Colonic mucosa (tissue), 4 donors: ENCODE results near the gene CMC2. TPM values are rescaled to one million over a fixed set of nuclear protein-coding genes. Genes with fewer than 3 reads are reported as not detected.

Source experiments
- DNase-seq: peaks from one replicate; pipeline ENCODE4 v3.0.0-alpha.2; 2020
- H3K27ac ChIP-seq: fragments of 200-600 bp; one replicate; pipeline ENCODE4 v1.8.0; 2021
- H3K27me3 ChIP-seq: fragments of 200-600 bp; one replicate; pipeline ENCODE4 v1.8.0; 2021
- H3K36me3 ChIP-seq: fragments of 200-600 bp; one replicate; pipeline ENCODE4 v1.8.0; 2021
- H3K4me1 ChIP-seq: fragments of 200-600 bp; one replicate; pipeline ENCODE4 v1.8.0; 2021; ENCODE audit warnings: mild to moderate bottlenecking
- H3K4me3 ChIP-seq: fragments of 200-600 bp; one replicate; pipeline ENCODE4 v1.8.0; 2021
- H3K9ac ChIP-seq, 2 donors: one replicate each; pipeline ENCODE4 v1.7.0; 2013; ENCODE audit warnings: control low read depth in 2 of 2, low read depth in 2 of 2, low read length in 2 of 2
- H3K9me3 ChIP-seq: fragments of 200-600 bp; one replicate; pipeline ENCODE4 v1.8.0; 2021
- intact Hi-C: fragments of 100-400 bp; cut with DNase I; formaldehyde crosslinking; loops from one replicate; pipeline ENCODE4 v1.14.1; 2022
- total RNA-seq, 2 donors: library from RNA; stranded (reverse); fragmentation: NEBNext Ultra II Directional in 1 of 2; extraction: Animal tissue kit (Norgen Biotek cat#: 25700) in 1 of 2; gene quantifications; one replicate each; pipeline ENCODE4 v1.2.1, GENCODE V29; 2021
- TF ChIP-seq, protein P1 (sequence below): fragments of 200-600 bp; IDR thresholded peaks from one replicate; pipeline ENCODE4 v1.8.0; 2022; ENCODE audit warnings: antibody characterized with exemption, mild to moderate bottlenecking
- donor health status: healthy.
- donor health status: DM: no; HTN: no; CAD: no.
- donor health status: DM: no; HTN: no; CAD: no.

The CMC2 gene
- total RNA-seq, 2 donors from 2014 or later, result 59.4 to 81.6 TPM

DNA sequence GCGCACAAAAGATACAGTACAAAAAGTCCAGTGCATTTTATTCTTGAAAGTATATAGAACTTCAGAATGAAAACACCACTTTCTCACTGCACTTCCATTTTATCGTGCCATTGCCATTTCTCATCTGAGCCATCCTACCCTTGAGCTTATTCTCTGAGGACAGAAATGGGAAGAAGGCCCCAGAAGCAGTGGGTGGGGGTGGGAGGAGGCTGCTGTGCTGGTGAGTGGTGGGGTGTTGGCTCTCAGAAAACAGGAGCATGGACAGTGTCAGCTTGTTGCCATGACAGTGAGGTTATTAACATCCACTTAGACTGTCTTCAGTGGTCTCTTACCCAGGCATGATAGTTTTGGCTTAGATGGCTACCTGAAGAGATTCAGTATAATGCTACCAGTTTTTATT lies 33.4 kb upstream of the CMC2 start:
- DNase-seq, result no peak
- Histone ChIP-seq H3K36me3 (peaks cover 7% of the 10 kb centered on the region), H3K27ac (no peak overlapping the region), H3K27me3 (no peaks in the 10 kb centered on the region), H3K4me1 (no peaks in the 10 kb centered on the region), H3K9ac (no peak overlapping the region), H3K4me3 (no peak overlapping the region), H3K9me3 (no peaks in the 10 kb centered on the region)
- intact Hi-C loops, result no loop called here
- TF ChIP-seq, protein P1, sequence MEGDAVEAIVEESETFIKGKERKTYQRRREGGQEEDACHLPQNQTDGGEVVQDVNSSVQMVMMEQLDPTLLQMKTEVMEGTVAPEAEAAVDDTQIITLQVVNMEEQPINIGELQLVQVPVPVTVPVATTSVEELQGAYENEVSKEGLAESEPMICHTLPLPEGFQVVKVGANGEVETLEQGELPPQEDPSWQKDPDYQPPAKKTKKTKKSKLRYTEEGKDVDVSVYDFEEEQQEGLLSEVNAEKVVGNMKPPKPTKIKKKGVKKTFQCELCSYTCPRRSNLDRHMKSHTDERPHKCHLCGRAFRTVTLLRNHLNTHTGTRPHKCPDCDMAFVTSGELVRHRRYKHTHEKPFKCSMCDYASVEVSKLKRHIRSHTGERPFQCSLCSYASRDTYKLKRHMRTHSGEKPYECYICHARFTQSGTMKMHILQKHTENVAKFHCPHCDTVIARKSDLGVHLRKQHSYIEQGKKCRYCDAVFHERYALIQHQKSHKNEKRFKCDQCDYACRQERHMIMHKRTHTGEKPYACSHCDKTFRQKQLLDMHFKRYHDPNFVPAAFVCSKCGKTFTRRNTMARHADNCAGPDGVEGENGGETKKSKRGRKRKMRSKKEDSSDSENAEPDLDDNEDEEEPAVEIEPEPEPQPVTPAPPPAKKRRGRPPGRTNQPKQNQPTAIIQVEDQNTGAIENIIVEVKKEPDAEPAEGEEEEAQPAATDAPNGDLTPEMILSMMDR, result no peak

DNA sequence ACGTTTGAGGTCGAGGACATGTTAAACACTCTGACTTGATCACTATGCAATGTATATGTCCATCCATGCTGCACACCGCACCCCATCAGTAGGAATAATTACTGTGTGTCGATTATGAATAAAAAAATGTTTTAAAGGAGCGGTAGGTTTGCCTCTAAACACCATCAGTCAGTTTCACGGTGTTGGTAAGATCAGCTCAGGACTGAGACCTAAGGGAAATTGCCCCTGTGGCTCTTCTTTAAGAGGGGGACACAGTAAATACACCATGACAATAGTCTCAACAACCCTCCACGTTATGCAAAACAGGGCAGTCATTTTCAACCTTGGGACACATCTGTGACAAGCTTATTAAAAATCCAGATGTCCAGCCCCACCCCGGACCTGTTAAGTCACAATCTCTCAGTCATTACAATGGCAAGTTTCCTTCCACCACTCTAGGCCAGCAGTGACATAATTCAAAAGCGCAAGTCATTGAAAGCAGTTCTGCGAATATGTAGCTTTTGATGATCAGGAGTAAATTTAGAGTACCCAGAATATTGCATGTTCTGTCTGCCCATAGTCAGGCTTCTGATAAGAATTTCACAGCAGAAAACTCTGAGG lies 30.2 kb upstream of the CMC2 start:
- peak; percentile 19 for DNase-seq

DNA sequence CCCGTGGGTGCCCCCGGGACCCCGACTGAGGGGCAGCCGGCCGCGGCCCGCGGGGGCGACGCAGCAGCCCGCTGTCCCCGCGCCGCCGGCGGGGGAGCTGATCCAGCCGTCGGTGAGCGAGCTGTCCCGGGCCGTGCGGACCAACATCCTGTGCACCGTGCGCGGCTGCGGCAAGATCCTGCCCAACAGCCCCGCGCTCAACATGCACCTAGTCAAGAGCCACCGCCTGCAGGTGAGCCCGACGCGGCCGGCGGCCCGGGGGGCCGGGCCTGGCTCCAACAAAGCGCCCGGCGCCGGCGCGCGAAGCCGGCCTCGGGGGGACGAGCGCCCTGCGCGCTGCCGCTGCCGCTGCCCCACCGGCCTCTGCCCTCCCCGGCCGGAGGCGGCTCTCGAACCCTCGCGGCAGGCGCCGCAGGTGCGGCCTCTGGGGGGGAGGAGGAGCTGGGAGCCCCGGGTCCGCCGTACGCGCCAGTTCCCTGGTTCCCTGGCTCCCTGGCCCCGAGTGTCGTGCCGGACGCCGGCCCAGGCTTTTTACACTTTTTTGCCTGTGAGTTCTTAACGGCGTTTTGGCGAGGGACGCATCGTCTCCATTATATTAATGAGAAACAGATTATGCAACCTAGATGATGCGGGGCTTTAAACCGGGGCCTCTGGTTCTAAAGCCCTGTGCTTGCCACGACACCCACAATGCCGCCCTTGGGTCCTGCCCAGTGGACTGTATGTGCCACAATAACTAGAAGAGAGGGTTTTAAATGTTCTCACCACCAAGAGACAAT lies 29.5 kb upstream of the CMC2 start:
- Histone ChIP-seq H3K4me1 (no peaks in the 10 kb centered on the region), H3K9ac (peak overlapping the region; percentile 82 to 90), H3K27me3 (no peaks in the 10 kb centered on the region), H3K9me3 (no peaks in the 10 kb centered on the region), H3K27ac (no peak overlapping the region), H3K4me3 (peak overlapping the region; percentile 73), H3K36me3 (no peaks in the 10 kb centered on the region)
- peak; percentile 27 for DNase-seq
- intact Hi-C loops, result loop anchor here (10.0 kb wide), 1 partner anchor 699 kb away; no protein-coding TSS in a partner anchor
- TF ChIP-seq, protein P1, result no peak

More for the DNA sequence above, 30.2 kb upstream of the CMC2 start:
- H3K4me1 ChIP-seq, result no peaks in the 10 kb centered on the region
- no peak overlapping the region for H3K27ac ChIP-seq
- intact Hi-C loops, result loop anchor here (10.0 kb wide), 1 partner anchor 698 kb away; no protein-coding TSS in a partner anchor
- no peaks in the 10 kb centered on the region for H3K36me3 ChIP-seq
- TF ChIP-seq, protein P1, result no peak
- peak overlapping the region; percentile 73 for H3K4me3 ChIP-seq
- no peaks in the 10 kb centered on the region for H3K27me3 ChIP-seq
- H3K9ac ChIP-seq, result peak overlapping the region; percentile 82 to 90
- no peaks in the 10 kb centered on the region for H3K9me3 ChIP-seq

DNA sequence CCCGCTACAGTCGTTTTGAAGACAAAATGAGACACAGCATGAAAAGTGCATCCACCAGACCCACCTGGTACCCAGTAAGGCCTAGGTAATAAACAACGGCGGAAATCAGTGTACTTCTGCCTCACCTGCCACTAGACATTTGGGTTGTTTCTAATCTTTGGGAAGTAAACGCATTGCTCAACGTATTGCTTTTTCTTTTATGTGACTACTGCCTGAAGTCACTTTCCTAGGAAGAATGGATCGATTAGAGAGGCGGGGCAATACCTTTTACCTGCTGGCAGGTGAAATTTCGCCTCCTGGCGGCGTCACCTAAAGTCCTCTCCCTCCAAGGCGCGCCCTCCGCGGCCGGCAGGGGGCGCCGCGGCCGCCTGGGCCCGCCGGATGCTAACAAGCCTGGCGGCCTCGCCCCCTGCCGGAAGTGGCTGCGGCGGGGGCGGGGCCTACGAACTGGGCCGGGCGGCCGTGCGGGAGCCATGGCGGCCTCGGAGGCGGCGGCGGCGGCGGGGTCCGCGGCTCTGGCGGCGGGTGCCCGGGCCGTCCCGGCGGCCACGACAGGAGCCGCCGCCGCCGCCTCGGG lies 28.8 kb upstream of the CMC2 start, which contains the start of gene ATMIN:
Gene ATMIN (plus strand): TSS at position 445 of the 577 bp plus-strand sequence. CDS start 29 bp downstream, at position 474.
- no peaks in the 10 kb centered on the region for H3K27me3 ChIP-seq
- no peaks in the 10 kb centered on the region for H3K4me1 ChIP-seq
- H3K27ac ChIP-seq, result no peak within 1 kb of the TSS
- H3K36me3 ChIP-seq, result no peaks in the 10 kb centered on the region
- H3K9me3 ChIP-seq, result no peaks in the 10 kb centered on the region
- intact Hi-C loops, result loop anchor here (10.0 kb wide), 1 partner anchor 699 kb away; no protein-coding TSS in a partner anchor
- peak; percentile 87 for DNase-seq
- peak within 1 kb of the TSS; percentile 82 to 90 for H3K9ac ChIP-seq
- H3K4me3 ChIP-seq, result peak within 1 kb of the TSS; percentile 73
- TF ChIP-seq, protein P1, result peak; percentile 79

DNA sequence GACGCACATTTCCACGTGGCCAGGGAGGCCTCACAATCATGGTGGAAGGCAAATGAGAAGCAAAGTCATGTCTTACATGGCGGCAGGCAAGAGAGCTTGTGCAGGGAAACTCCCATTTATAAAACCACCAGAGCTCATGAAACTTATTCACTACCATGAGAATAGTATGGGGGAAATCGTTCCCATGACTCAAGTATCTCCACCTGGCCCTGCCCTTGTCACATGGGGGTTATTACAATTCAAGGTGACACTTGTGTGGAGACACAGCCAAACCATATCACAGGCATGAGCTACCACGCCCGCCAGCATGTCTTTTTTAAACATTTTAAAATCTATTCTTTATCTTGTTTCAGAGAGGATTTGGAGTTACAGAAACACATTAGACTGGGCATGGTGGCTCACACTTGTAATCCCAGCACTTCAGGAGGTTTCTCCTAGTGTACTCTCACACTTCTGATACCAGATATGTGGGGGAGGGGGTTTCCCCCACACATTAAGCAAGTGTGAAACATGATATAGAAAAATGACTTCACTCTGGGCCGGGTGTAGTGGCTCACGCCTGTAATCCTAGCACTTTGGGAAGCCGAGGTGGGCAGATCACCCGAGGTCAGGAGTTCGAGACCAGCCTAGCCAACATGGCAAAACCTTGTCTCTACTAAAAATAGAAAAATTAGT lies 23.4 kb upstream of the CMC2 start:
- intact Hi-C loops, result loop anchor here (10.0 kb wide), 1 partner anchor 705 kb away; no protein-coding TSS in a partner anchor
- Histone ChIP-seq H3K4me1 (no peaks in the 10 kb centered on the region), H3K9me3 (no peaks in the 10 kb centered on the region), H3K27ac (no peak overlapping the region), H3K9ac (no peak overlapping the region), H3K36me3 (no peaks in the 10 kb centered on the region), H3K27me3 (no peaks in the 10 kb centered on the region), H3K4me3 (no peak overlapping the region)
- no peak for DNase-seq
- TF ChIP-seq, protein P1, result no peak
